Endothelial cell of umbilical vein (primary cell): ENCODE results near the gene ZNF423.

Experiments
- CTCF ChIP-seq, 2 donors: IDR thresholded peaks; 1 replicate in 1 of 2; 2 replicates in 1 of 2; pipeline ENCODE4 v1.5.1; 2011; ENCODE audit warnings: low read length in 2 of 2, mild to moderate bottlenecking in 2 of 2, moderate library complexity in 2 of 2, control low read depth in 1 of 2, inconsistent platforms in 1 of 2, low read depth in 1 of 2; ENCODE audit not compliant: insufficient read depth in 1 of 2; ENCODE audit errors: extremely low read depth in 1 of 2
- EZH2 ChIP-seq: IDR thresholded peaks from 2 replicates; pipeline ENCODE4 v1.6.1; 2012; ENCODE audit warnings: borderline replicate concordance, low read depth, mild to moderate bottlenecking, moderate library complexity, low read length, inconsistent platforms; ENCODE audit not compliant: severe bottlenecking
- FOS ChIP-seq: IDR thresholded peaks from 2 replicates; pipeline ENCODE4 v1.6.1; 2011; ENCODE audit warnings: mild to moderate bottlenecking, low read length, moderate library complexity, borderline replicate concordance; ENCODE audit not compliant: insufficient read depth
- GATA2 ChIP-seq: IDR thresholded peaks from 2 replicates; pipeline ENCODE4 v1.7.0; 2011; ENCODE audit warnings: low read depth, mild to moderate bottlenecking, moderate library complexity, mixed read lengths, low read length; ENCODE audit not compliant: insufficient read length, insufficient read depth
- JUN ChIP-seq: IDR thresholded peaks from 2 replicates; pipeline ENCODE4 v1.6.1; 2011; ENCODE audit warnings: borderline replicate concordance, low read depth; ENCODE audit not compliant: insufficient read length, insufficient read depth
- POLR2A ChIP-seq: IDR thresholded peaks from 2 replicates; pipeline ENCODE4 v1.6.1; 2012; ENCODE audit warnings: low read depth, mild to moderate bottlenecking, control low read depth, low read length
- POLR2AphosphoS5 ChIP-seq: IDR thresholded peaks from 2 replicates; pipeline ENCODE4 v1.6.1; 2012; ENCODE audit warnings: low read depth, mild to moderate bottlenecking, control low read depth, low read length, moderate library complexity; ENCODE audit not compliant: insufficient read depth

- TF ChIP-seq CTCF (IDR thresholded peaks at IDR 0.05; ENCODE audit: extremely low read depth in 1 of 2, insufficient read depth in 1 of 2, low read depth in 1 of 2, low read length in 2 of 2) (no peak), POLR2A (no peak), JUN (no peak), FOS (no peak), EZH2 (no peak), POLR2AphosphoS5 (no peak), GATA2 (no peak)
These were observed 259.1 kb downstream of the ZNF423 start for GRCh38 chr16:49596648-49597291.
